CD4-positive, alpha-beta memory T cell (primary cell): ENCODE results near the gene KRTAP13-4. TPM values are rescaled to one million over a fixed set of nuclear protein-coding genes. Genes with fewer than 3 reads are reported as not detected.

Experiments
- polyA plus RNA-seq, 2 donors: library from polyadenylated mRNA; unstranded; fragments of 300-500 nt; fragmentation: Illumina TruSeq; gene quantifications; one replicate each; pipeline ENCODE4 v1.2.3, GENCODE V29; 2021
- total RNA-seq, 2 experiments: library from RNA; stranded (reverse); gene quantifications; one replicate each; pipeline ENCODE4 v1.2.3, GENCODE V29; 2021

The KRTAP13-4 gene
- total and polyA plus RNA-seq, 4 experiments from 2014 or later: not detected

Other genes starting within 250 kb of the KRTAP13-4 start
- gene CLDN8, start 214.1 kb upstream of the KRTAP13-4 start, total RNA-seq: not detected
- not detected for gene CLDN8, start 214.1 kb upstream of the KRTAP13-4 start, polyA plus RNA-seq
- gene KRTAP24-1, start 147.3 kb upstream of the KRTAP13-4 start, total RNA-seq: not detected
- not detected for gene KRTAP24-1, start 147.3 kb upstream of the KRTAP13-4 start, polyA plus RNA-seq
- gene KRTAP25-1, start 140.7 kb upstream of the KRTAP13-4 start, total RNA-seq: not detected
- not detected for gene KRTAP25-1, start 140.7 kb upstream of the KRTAP13-4 start, polyA plus RNA-seq
- gene KRTAP26-1, start 109.9 kb upstream of the KRTAP13-4 start, total RNA-seq: not detected
- not detected for gene KRTAP26-1, start 109.9 kb upstream of the KRTAP13-4 start, polyA plus RNA-seq
- not detected for gene KRTAP27-1, start 92.5 kb upstream of the KRTAP13-4 start, total RNA-seq
- not detected for gene KRTAP27-1, start 92.5 kb upstream of the KRTAP13-4 start, polyA plus RNA-seq
- gene KRTAP23-1, start 81.6 kb upstream of the KRTAP13-4 start, total RNA-seq: not detected
- not detected for gene KRTAP23-1, start 81.6 kb upstream of the KRTAP13-4 start, polyA plus RNA-seq
- gene KRTAP13-2, start 57.9 kb upstream of the KRTAP13-4 start, total RNA-seq: not detected
- gene KRTAP13-2, start 57.9 kb upstream of the KRTAP13-4 start, polyA plus RNA-seq: not detected
- not detected for gene KRTAP13-1, start 34.2 kb upstream of the KRTAP13-4 start, total RNA-seq
- gene KRTAP13-1, start 34.2 kb upstream of the KRTAP13-4 start, polyA plus RNA-seq: not detected
- gene KRTAP13-3, start 4.3 kb upstream of the KRTAP13-4 start, total RNA-seq: not detected
- gene KRTAP13-3, start 4.3 kb upstream of the KRTAP13-4 start, polyA plus RNA-seq: not detected
- not detected for gene KRTAP15-1, start 10.1 kb downstream of the KRTAP13-4 start, total RNA-seq
- gene KRTAP15-1, start 10.1 kb downstream of the KRTAP13-4 start, polyA plus RNA-seq: not detected
- not detected for gene KRTAP19-1, start 50.1 kb downstream of the KRTAP13-4 start, total RNA-seq
- gene KRTAP19-1, start 50.1 kb downstream of the KRTAP13-4 start, polyA plus RNA-seq: not detected
- gene KRTAP19-2, start 57.2 kb downstream of the KRTAP13-4 start, total RNA-seq: not detected
- gene KRTAP19-2, start 57.2 kb downstream of the KRTAP13-4 start, polyA plus RNA-seq: not detected
- not detected for gene KRTAP19-3, start 61.8 kb downstream of the KRTAP13-4 start, total RNA-seq
- not detected for gene KRTAP19-3, start 61.8 kb downstream of the KRTAP13-4 start, polyA plus RNA-seq
- gene KRTAP19-4, start 66.9 kb downstream of the KRTAP13-4 start, total RNA-seq: not detected
- gene KRTAP19-4, start 66.9 kb downstream of the KRTAP13-4 start, polyA plus RNA-seq: not detected
- not detected for gene KRTAP19-5, start 71.9 kb downstream of the KRTAP13-4 start, total RNA-seq
- gene KRTAP19-5, start 71.9 kb downstream of the KRTAP13-4 start, polyA plus RNA-seq: not detected
- gene KRTAP19-6, start 111.6 kb downstream of the KRTAP13-4 start, total RNA-seq: not detected
- not detected for gene KRTAP19-6, start 111.6 kb downstream of the KRTAP13-4 start, polyA plus RNA-seq
- gene KRTAP19-7, start 131.1 kb downstream of the KRTAP13-4 start, total RNA-seq: not detected
- gene KRTAP19-7, start 131.1 kb downstream of the KRTAP13-4 start, polyA plus RNA-seq: not detected
- not detected for gene KRTAP22-2, start 160.2 kb downstream of the KRTAP13-4 start, total RNA-seq
- gene KRTAP22-2, start 160.2 kb downstream of the KRTAP13-4 start, polyA plus RNA-seq: not detected
- not detected for gene KRTAP6-3, start 162.2 kb downstream of the KRTAP13-4 start, total RNA-seq
- gene KRTAP6-3, start 162.2 kb downstream of the KRTAP13-4 start, polyA plus RNA-seq: not detected
- not detected for gene KRTAP6-2, start 168.7 kb downstream of the KRTAP13-4 start, total RNA-seq
- not detected for gene KRTAP6-2, start 168.7 kb downstream of the KRTAP13-4 start, polyA plus RNA-seq
- not detected for gene KRTAP22-1, start 170.9 kb downstream of the KRTAP13-4 start, total RNA-seq
- not detected for gene KRTAP22-1, start 170.9 kb downstream of the KRTAP13-4 start, polyA plus RNA-seq
- gene KRTAP6-1, start 183.7 kb downstream of the KRTAP13-4 start, total RNA-seq: not detected
- gene KRTAP6-1, start 183.7 kb downstream of the KRTAP13-4 start, polyA plus RNA-seq: not detected
- gene KRTAP20-1, start 186.2 kb downstream of the KRTAP13-4 start, total RNA-seq: not detected
- gene KRTAP20-1, start 186.2 kb downstream of the KRTAP13-4 start, polyA plus RNA-seq: not detected
- not detected for gene KRTAP20-4, start 190.4 kb downstream of the KRTAP13-4 start, total RNA-seq
- gene KRTAP20-4, start 190.4 kb downstream of the KRTAP13-4 start, polyA plus RNA-seq: not detected
- not detected for gene KRTAP20-2, start 205.0 kb downstream of the KRTAP13-4 start, total RNA-seq
- gene KRTAP20-2, start 205.0 kb downstream of the KRTAP13-4 start, polyA plus RNA-seq: not detected
- not detected for gene KRTAP20-3, start 212.6 kb downstream of the KRTAP13-4 start, total RNA-seq
- gene KRTAP20-3, start 212.6 kb downstream of the KRTAP13-4 start, polyA plus RNA-seq: not detected